ENCODE data around the gene SMIM35.

GRCh38 chr11:118056806-118057205, 30.0 kb downstream of the SMIM35 start:
- TF ChIP-seq, protein P1, sequence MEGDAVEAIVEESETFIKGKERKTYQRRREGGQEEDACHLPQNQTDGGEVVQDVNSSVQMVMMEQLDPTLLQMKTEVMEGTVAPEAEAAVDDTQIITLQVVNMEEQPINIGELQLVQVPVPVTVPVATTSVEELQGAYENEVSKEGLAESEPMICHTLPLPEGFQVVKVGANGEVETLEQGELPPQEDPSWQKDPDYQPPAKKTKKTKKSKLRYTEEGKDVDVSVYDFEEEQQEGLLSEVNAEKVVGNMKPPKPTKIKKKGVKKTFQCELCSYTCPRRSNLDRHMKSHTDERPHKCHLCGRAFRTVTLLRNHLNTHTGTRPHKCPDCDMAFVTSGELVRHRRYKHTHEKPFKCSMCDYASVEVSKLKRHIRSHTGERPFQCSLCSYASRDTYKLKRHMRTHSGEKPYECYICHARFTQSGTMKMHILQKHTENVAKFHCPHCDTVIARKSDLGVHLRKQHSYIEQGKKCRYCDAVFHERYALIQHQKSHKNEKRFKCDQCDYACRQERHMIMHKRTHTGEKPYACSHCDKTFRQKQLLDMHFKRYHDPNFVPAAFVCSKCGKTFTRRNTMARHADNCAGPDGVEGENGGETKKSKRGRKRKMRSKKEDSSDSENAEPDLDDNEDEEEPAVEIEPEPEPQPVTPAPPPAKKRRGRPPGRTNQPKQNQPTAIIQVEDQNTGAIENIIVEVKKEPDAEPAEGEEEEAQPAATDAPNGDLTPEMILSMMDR (conservative IDR thresholded peaks at IDR 0.05) = no peak
- no peak for TF ChIP-seq EZH2 (IDR thresholded peaks at IDR 0.05; ENCODE audit: low read depth)

Data from PC-9 (cell line).